ENCODE data around the gene GMNC.
"Not testable (repeated sequence)": the region's sequence is repeated elsewhere in the genome, so short reads cannot be mapped to it uniquely, and the experiment has no call there.

GMNC gene, protein sequence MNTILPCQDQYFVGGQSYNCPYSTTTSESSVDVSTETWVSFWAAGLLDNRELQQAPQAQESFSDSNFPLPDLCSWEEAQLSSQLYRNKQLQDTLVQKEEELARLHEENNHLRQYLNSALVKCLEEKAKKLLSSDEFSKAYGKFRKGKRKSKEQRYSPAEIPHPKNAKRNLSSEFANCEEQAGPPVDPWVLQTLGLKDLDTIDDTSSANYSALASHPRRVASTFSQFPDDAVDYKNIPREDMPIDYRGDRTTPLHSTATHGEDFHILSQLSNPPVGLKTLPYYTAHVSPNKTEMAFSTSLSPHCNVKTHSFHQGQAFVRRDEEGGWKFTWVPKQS

DNA sequence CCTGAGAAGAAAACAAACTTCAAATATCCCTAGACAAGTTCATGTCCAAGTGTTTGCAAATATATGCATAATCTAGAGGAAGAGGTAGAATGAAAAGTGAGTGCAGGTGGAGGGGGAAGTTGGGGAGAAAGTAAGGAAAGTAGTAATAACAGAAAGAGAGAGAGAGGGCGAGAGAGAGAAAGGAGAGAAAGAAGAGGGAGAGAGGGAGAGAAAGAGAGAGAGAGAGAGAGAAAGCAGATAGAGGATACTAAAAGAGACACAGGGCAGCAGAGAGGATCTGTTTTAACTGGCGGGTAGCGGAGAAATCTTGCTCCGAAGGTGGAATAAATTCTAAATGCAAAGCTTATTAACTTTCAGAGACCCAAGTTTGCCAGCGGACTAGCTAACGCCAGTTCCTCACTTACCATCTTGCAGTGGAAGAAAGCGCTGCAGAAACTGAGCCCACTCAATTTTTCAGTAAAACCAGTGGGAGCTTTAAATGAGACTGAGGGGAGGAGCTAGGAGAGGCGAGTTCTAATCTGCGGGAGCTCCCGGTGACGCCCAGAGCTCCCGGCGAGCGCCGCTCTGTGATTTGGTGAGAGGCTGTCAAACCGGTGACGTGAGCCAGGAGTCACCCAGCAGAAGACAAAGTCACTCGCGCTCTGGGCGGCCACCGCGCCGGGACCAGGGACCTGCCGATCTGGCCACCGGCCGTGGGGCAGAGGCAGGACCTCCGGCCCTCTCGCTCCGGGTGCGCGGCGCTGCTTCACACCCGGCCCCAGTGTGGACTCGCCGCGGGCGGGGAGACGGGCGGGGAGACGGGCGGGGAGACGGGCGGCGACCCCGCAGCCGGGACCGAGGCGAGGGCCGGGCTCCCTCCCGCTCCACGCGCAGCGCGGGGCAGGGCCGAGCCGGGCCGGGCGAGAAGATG, at the start of gene GMNC:
Gene GMNC, minus strand, starts transcription at position 486 of the 910 bp plus-strand sequence. Its CDS starts 79 bp downstream, at position 407.
- peak; percentile 70 for DNase-seq (ENCODE audit: low read depth)

DNA sequence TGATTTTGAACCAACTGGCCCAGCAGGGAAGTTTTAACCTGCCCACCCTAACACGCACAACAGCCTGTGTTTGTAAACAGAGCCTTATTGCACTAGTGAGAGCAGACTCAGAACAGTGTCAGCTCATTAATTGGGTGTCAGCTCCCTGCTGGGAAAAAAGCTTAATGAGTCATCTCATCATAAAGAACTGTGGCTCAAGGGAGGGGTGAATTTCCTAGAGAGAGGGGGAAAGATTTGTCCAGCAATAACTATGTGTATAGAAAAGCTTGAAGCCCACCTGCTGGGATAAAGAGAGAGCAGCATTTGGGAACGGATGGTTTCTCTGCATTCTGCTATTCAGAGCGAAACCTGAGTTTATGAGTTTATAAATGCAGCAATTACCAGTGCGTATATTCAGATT, 48.9 kb upstream of the GMNC start:
- no peak for DNase-seq (ENCODE audit: low read depth)

DNA sequence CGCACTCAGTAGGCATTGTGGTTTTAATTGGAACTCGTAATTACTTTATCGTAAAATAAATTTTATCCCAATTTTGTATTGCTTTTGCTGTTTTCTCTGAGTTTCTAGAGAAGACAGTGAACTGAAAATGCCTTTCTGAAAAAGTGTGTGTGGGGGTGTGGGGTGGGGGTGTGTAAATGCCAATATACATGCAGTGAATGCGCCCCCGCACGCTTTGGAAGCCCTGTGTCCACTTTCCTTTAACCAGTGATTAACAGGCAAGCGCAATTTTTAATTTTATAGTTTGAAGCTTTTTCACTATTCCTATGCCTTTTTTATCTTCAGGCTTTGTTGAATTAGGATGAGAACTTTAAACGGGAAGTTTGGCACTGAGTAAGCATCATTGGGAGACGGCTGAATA, 47.4 kb upstream of the GMNC start:
- DNase-seq (ENCODE audit: low read depth) = no peak

DNA sequence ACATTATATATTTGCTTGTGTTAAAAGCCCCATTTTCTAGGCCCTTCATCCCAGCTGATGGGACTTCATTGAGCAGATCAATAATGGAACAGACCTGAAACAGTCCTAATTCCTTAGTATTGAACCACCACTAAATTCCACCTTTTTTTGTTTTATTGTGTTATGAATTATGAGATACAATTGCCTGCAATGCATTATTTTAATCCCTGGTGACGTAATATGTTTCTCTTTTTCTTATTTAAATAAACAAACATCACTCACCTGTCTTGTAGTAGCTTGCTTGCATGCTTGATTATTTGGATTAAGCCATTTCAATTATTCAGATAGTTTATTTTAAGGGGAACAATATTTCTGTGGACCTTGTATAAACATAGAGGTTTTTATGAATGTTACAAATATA, 40.7 kb upstream of the GMNC start:
- no peak for DNase-seq (ENCODE audit: low read depth)

DNA sequence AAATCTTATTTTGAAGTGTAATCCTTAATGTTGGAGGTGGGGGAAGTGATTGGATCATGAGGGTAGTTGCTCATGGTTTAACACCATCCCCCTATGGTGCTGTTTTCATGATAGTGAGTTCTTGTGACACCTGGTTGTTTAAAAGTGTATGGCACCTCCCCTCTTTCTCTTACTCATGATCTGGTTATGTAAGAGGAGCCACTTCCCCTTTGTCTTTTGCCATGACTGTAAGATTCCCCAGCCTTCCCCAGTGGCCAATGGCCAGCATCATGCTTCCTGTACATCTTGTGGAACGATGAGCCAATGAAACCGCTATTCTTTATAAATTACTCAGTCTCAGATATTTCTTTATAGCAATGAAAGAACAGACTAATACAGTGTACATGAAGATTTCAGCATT, 39.8 kb upstream of the GMNC start:
- DNase-seq (ENCODE audit: low read depth) = no peak

DNA sequence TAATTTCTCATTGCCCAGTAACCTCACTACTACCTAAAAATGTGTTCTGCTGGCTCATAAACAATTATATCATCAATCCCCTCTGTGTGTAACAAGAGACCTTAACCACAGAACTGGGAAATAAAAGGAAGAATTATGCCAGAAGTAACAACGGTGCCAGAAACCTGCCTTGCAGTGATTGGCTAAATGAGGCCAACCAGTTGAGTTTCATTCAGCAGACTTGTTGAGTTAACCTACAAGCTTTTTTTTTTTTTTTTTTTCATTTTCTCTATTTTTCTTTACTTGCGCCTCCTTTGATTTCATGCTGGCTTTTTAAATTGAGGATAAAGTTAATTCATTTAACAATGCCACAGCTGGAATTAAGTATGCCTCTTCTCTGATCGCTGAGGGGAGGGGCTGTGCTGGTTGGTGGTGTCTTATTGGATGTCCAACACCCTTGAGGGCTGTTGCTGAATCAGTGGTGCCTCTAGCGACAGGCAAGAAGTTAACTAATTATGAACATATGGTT, 30.0 kb upstream of the GMNC start:
- DNase-seq (ENCODE audit: low read depth) = no peak

DNA sequence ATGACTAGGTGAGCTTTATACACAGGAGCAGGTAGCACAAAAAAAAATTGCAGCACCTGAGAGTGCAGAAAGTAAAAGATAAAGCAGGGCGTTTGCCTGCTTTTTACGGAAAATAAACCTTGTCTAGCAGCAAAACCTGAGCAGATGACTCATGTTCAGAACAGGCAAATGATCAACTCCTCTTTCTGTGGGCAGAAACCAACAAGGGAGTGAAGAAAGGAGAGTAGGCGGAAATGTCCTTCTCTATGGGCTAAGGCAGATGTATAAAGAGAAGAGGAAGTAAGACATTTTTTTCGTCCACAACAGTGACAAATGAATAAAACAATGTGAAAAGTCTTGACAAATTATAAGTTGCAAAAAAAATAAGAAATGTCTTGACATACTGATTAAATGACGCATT, 24.5 kb upstream of the GMNC start:
- no peak for DNase-seq (ENCODE audit: low read depth)

DNA sequence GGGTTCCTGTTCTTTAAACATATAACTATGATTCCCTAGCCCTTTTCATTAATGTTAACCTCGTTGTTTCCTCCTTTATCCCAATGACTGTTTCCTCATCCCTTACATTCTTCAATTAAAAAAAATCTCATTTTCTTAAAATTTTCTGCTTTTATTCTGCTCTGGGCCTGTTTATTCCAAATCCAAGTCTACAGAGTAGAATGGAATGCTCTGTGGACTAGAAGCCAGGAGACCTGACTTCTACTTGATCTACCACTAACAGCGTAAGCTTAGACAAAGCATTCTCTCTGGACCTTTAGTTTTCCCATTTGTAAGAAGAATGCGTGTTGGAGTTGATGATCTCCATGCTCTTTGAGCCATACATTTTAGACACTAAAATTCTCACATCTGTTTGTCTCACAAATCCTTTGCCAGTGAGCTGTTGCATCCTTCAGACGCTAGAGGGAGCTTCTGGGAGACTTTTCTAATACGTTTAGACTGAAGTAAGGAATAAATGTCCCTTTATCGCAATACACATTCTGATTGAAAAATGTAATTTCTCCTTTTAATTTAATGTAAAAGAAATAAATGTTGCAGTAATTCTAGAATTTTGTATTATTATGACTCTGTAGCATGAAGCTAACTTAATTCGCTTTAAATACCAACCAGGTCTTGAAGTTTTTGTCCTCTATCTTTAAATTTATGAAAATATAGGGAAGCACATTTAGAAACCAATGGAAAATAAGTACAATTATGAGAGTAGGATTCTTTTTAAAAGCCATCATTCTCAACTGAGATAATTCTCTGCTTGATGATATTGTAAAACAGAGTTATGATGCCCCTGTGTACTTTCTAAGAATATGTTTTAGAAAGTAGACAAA, 21.7 kb upstream of the GMNC start:
- DNase-seq (ENCODE audit: low read depth) = peak; percentile 55

DNA sequence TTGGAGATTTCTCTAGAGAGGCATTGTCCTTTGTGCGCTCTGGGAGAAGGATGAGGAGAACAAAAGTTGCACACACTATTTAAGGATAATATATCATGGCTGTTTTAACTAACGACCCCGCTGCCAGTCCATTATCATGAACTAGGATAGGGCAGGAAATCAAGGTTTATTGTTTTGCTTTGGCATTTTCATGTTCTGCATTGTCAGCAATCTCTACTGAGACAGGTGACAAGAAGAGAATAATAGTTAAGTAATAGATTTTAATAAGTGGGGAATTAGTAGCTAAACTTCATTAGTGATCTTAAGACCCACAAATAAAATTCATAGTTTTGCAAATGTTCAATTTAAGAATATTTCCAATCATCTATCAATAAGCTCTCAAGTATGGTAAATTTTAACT, 20.6 kb upstream of the GMNC start:
- DNase-seq (ENCODE audit: low read depth) = no peak

DNA sequence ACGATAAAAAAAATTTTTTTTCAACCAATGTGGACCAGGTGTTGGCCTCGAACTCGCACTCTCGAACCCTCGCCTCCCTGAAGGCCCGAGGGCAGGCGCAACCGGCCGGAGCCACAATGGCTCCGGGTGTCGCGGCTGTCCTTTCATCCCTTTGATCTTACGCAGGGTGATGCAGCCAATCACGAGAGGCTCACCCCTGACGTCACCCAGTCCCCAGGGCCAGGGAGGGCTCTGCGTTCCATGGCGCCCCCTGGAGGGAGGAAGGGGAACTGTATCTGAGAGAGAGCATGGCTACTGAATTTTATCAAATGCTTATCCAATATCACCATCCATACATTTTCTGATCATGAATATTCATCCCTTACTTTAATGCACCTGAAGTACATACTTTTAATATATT, 15.4 kb upstream of the GMNC start:
- no peak for DNase-seq (ENCODE audit: low read depth)

DNA sequence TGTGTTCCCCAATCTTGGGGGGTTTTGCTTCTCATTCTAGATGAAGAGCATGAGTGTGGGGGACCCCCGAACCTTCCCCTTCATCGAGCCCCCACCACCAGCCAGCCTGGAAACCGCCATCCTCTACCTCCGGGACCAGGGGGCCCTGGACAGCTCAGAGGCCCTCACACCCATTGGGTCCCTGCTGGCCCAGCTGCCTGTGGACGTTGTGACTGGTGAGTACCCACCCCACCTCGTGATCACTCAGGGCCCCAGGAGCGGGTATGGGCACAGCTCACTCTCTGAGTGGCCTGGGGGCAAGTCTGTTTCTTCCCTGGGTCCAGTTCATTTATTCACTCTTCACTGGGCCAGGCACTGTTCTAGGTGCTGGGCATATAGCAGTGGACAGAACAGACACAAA, 13.9 kb upstream of the GMNC start:
- not testable (repeated sequence) for DNase-seq (ENCODE audit: low read depth)

DNA sequence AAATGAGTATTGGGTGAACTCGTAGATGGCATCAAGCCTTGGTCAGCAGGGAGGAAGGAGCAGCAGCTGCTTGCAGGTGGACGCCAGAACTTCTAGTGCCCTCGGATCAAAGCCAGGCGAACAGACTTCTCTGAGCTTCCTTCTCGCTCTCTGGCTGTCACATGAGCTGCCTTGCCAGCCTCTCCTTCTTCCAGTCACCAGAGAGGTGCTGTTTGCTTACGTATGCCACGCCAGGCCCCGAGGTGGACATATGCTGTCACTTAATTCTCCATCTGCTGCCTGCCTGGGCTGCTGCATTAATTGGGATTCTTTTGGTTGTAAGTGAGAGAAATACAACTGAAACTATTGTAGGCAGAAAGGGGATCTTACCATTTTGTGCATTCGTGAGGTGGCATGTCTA, 12.6 kb upstream of the GMNC start:
- not testable (repeated sequence) for DNase-seq (ENCODE audit: low read depth)

DNA sequence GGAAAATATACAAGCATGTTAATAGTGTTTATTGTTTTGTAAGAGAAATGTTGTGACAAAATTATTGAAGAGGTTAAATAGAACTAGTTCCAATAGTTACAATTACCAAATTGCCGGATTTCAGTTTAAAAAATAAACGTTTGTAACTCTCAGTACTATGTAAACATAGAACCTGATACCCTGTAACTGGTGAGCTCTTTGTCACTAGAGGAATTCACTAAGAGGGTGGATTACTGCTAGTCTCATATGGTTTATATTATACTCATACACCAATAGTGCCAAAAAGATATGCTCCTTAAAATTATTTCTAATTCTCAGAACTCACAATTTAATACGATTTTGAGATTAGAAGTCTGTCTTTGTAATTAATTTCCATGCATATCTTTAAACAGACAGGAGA, 7.6 kb upstream of the GMNC start:
- DNase-seq (ENCODE audit: low read depth) = peak; percentile 57

DNA sequence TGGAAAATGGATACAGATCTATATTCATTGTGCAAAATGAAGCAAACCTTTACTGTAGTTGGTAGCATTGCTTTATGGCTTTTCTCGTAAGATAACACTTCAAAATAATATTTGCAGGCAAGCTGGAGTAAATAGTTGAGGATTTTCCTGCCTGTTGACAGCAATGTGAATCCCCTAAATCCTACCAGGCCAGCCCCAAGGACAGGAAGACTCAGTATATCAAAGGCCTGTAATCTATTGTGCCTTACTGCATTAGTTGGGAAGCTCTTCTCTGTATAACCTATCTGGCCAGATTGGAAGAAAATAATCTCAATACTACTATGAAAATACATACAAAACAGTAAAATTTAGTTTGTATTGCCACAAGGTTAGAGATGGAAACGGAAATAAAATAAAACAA, 4.6 kb upstream of the GMNC start:
- DNase-seq (ENCODE audit: low read depth) = no peak

DNA sequence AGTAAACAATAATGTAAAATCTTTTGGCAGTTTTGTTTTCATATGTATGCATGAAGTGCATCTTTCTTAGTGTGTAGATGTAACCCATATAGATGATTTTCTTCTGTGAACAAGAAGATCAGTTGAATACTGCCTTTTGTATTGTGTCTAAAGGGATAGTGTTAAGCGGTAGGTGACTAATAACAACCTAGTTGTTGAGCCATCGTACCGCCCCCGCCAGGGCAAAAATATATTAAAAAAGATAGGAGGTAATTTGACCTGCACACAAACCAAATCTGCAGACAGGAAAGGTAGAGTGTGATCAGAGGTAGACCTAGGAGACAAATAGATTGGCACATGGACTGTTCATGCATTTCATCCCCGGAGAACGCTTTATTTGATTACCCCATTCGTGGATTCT, 3.3 kb upstream of the GMNC start:
- no peak for DNase-seq (ENCODE audit: low read depth)

DNA sequence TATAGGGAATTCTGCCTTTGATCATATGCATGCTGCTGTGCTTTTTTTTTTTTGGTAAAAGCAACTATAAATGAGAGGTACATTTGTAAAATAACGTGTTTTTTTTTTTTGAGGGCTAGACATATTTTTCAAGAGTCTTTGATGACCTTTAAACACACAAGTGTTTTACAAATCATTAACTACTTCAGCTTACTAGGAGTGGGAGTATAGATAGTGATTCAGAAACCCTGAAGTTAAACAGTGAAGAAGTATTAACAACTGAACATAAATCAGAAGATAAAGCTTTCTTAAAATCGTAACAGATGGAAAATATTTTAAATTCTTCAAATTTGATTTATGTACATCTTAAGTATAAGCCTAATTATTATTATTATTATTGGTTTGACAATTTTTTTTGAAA, 2.9 kb upstream of the GMNC start:
- DNase-seq (ENCODE audit: low read depth) = no peak

DNA sequence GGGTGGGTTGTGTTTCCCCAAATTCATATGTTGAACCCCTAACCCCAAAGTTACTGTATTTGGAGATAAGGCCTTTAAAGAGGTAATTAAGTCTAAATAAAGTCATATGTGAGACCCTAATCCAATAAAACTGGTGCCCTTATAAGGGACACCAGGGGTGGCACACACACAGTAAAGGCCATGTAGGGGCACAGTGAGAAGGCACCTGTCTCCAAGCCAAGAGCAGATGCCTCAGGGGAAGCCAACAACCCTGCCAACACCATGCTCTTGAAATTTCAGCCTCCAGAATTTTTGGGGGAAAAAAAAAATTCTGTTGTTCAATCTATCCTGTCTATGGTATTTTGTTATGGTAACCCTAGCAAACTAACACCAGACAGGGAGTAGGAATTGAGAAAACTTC, 1.5 kb upstream of the GMNC start:
- no peak for DNase-seq (ENCODE audit: low read depth)

DNA sequence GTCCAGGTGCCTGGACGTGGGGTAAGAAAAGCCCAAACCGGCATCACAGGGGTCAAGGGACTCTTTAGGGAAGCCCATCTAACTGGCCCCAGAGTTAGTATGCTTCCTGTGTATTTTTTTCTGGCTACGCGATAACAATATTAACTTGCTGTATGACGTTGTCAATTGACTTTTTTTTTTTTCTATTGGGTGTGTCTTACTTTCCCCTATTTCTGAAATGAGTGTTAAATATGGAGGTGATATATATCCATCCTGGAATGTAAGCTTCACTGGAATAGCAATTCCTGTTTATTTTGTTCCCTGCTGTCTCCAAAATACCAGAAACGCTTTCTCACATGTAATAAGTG, 598 bp upstream of the GMNC start:
- DNase-seq (ENCODE audit: low read depth) = no peak

DNA sequence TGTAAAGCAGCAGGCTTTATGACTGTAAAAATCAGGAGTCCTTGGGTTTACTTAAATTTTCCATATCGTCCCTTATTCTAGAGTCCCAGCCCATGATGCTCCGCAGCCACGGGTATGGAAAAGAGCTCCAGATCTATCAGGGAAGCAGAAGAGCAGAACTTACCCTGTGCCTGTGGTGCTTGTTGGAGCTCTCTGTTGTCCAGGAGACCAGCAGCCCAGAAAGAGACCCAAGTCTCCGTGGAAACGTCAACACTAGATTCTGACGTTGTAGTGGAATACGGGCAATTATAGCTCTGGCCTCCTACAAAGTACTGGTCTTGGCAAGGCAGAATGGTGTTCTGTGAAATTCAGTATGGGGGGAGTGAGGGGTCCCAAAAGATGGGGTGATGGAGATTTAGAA, 2.0 kb downstream of the GMNC start:
- no peak for DNase-seq (ENCODE audit: low read depth)

DNA sequence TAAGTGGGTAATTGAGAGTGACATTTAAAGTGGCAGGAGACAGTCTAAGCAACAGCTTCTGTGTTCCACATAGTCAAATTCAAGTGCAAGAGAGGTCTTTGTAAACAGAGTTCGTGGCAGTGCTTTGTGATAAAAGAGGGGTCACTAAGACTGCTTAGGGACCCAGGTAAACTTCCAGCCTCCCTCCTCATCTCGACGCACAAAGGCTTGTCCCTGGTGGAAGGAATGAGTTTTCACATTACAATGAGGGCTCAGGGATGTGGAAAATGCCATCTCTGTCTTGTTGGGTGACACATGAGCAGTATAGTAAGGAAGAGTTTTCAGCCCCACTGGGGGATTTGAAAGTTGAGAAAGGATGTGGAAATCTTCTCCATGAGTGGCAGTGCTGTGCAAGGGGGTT, 7.3 kb downstream of the GMNC start:
- DNase-seq (ENCODE audit: low read depth) = no peak

DNA sequence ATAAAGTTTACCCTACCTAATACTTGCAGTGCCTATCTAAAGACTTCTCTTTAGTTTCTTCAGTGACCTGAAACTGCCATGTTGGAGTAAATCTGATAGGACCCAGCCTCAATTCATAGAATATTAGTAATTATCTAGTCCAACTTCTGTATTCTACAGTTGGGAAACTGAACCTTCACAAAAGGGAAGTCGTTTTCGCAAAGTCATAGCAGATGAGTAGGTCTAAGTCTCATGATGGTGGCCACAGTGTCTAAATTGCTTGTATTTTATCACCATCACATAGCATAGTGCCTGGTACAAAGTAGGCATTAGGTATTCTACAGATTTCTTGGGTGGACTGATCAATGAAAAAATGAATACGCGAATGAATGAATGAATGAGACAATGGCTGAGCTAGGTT, 8.4 kb downstream of the GMNC start:
- DNase-seq (ENCODE audit: low read depth) = no peak

DNA sequence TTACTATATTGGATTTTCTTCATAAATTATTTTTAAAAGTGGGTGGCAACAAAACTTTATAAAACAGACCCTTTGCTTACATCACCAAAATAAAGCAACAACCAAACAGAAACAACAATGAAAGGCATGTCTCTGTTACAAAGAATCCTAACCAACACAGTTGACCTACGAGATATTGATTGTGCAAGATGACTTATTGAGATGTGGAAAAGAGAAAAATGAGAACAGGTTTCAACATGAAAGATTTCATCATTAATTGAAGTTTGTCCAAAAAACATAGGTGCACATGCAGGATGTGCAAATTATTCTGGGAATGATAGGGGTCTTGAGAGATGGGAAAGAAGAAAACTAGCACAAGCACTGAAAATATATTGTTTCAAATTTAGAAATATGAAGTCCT, 9.0 kb downstream of the GMNC start:
- no peak for DNase-seq (ENCODE audit: low read depth)
